K562 (cell line): ENCODE measurements around the gene C1orf87. TPM values are rescaled to one million over a fixed set of nuclear protein-coding genes. Genes with fewer than 3 reads are reported as not detected.

ENCODE experiments used
- ATAC-seq: fragments of 200-7000 bp; cut with Tn5 transposase; 3 replicates; pipeline ENCODE4 v1.9.1; 2020; ENCODE audit warnings: moderate library complexity
- BruUV-seq: library from RNA; stranded (reverse); fragments of 400-500 nt; replicated peaks from 2 replicates; lab custom pipeline; 2021; lab: Mats Ljungman, UMichigan
- CTCF ChIA-PET: fragments of 300-600 bp; formaldehyde crosslinking; extraction: SDS; loops from one replicate; lab custom pipeline; 2021; ENCODE audit warnings: low intra/inter-chr PET ratio; lab: Yijun Ruan, JAX
- POLR2A ChIA-PET: fragments of 300-600, 350-650 bp; sonication (Branson Sonifier 250); formaldehyde crosslinking; extraction: SDS; loops from one replicate; lab custom pipeline; 2021; ENCODE audit warnings: antibody characterized with exemption, inconsistent platforms; lab: Yijun Ruan, JAX
- DNase-seq, 4 experiments: peaks; one replicate each; pipeline versions ENCODE4 v3.0.0 to v3.0.0-alpha.2; 2011 to 2018; ENCODE audit warnings: low spot score in 3 of 4, mixed read lengths in 3 of 4; ENCODE audit errors: extremely low read depth in 1 of 4
- FAIRE-seq: peaks from 2 replicates; lab custom pipeline; 2011; peaks lifted over from hg19 to GRCh38; lab: Jason Lieb, UNC
- H2AFZ ChIP-seq: 2 replicates; pipeline ENCODE4 v1.6.0; 2011; ENCODE audit warnings: low read depth, low read length, control low read depth, inconsistent platforms
- H3K27ac ChIP-seq: fragments of 200-600 bp; 3 replicates; pipeline ENCODE4 v1.8.0; 2011; ENCODE audit warnings: low read depth, mild to moderate bottlenecking, control low read depth, inconsistent platforms, low read length, moderate library complexity, mixed read lengths; ENCODE audit errors: extremely low read depth
- H3K27me3 ChIP-seq, 2 experiments: fragments of 300-600 bp in 1 of 2; 2 replicates in 1 of 2; 3 replicates in 1 of 2; pipeline versions ENCODE4 v1.6.0 to v1.8.0; 2011; ENCODE audit warnings: inconsistent platforms in 2 of 2, low read length in 2 of 2, mild to moderate bottlenecking in 1 of 2, mixed read lengths in 1 of 2, moderate library complexity in 1 of 2; ENCODE audit not compliant: control insufficient read depth in 2 of 2, insufficient read depth in 2 of 2
- H3K36me3 ChIP-seq: fragments of 300-600 bp; 3 replicates; pipeline ENCODE4 v1.8.0; 2011; ENCODE audit warnings: mild to moderate bottlenecking, low read length, inconsistent platforms; ENCODE audit not compliant: control insufficient read depth, insufficient read depth
- H3K4me1 ChIP-seq, 2 experiments: fragments of 200-600 bp in 1 of 2; replicated peaks in 1 of 2; 2 replicates in 1 of 2; 3 replicates in 1 of 2; pipeline versions ENCODE4 v1.5.1 to v1.8.0; 2011; ENCODE audit warnings: inconsistent platforms in 2 of 2, low read length in 2 of 2, mild to moderate bottlenecking in 1 of 2, mixed read lengths in 1 of 2, moderate library complexity in 1 of 2; ENCODE audit not compliant: control insufficient read depth in 2 of 2, insufficient read depth in 2 of 2
- H3K4me2 ChIP-seq: 2 replicates; pipeline ENCODE4 v1.6.1; 2011; ENCODE audit warnings: low read length, control low read depth, inconsistent platforms, mixed read lengths; ENCODE audit not compliant: insufficient read depth
- H3K4me3 ChIP-seq: fragments of 200-600 bp; sonication (generic), shearing (Covaris generic); 2 replicates; pipeline ENCODE4 v1.5.1; 2016; ENCODE audit warnings: control low read depth, inconsistent platforms
- H3K79me2 ChIP-seq: fragments of 200-600 bp; 3 replicates; pipeline ENCODE4 v1.8.0; 2011; ENCODE audit warnings: low read length, inconsistent platforms; ENCODE audit not compliant: control insufficient read depth, insufficient read depth
- H3K9ac ChIP-seq, 2 experiments: 2 replicates each; pipeline versions ENCODE4 v1.6.0 to v1.6.1; 2011; ENCODE audit warnings: low read depth in 2 of 2, low read length in 2 of 2, control low read depth in 1 of 2, inconsistent platforms in 1 of 2, mild to moderate bottlenecking in 1 of 2, mixed read lengths in 1 of 2; ENCODE audit not compliant: insufficient read depth in 1 of 2
- H3K9me1 ChIP-seq: one replicate; pipeline ENCODE4 v1.6.0; 2011; ENCODE audit warnings: inconsistent platforms, mild to moderate bottlenecking, low read length, moderate library complexity; ENCODE audit not compliant: control insufficient read depth, insufficient read depth
- H3K9me3 ChIP-seq: replicated peaks from 2 replicates; pipeline ENCODE4 v1.5.1; 2011; ENCODE audit warnings: low read depth, low read length, inconsistent platforms; ENCODE audit not compliant: control insufficient read depth, insufficient read depth
- H4K20me1 ChIP-seq: replicated peaks from 2 replicates; pipeline ENCODE4 v1.6.1; 2011; ENCODE audit warnings: low read length, inconsistent platforms, mixed read lengths; ENCODE audit not compliant: control insufficient read depth, insufficient read depth
- CREB1 ChIP-seq, 2 experiments: sonication (generic) in 1 of 2; formaldehyde crosslinking in 1 of 2; IDR thresholded peaks; 2 replicates each; pipeline versions ENCODE4 v1.6.1 to v1.8.0; 2012 to 2022; ENCODE audit warnings: inconsistent platforms in 1 of 2, mild to moderate bottlenecking in 1 of 2, missing genetic modification reagents in 1 of 2, moderate library complexity in 1 of 2
- FOXO4 ChIP-seq: fragments of 450-650 bp; formaldehyde crosslinking; IDR thresholded peaks from 2 replicates; pipeline ENCODE4 v1.4.0; 2020; ENCODE audit warnings: mild to moderate bottlenecking, moderate library complexity
- HOXB6 ChIP-seq: fragments of 250-450 bp; sonication (Bioruptor Pico); IDR thresholded peaks from 2 replicates; pipeline ENCODE4 v1.5.1; 2022; ENCODE audit warnings: mild to moderate bottlenecking, borderline replicate concordance
- KDM4B ChIP-seq, 2 experiments: fragments of 450-650 bp in 1 of 2; sonication (generic) in 1 of 2; IDR thresholded peaks; 2 replicates each; pipeline ENCODE4 v1.6.1; 2016 to 2017; ENCODE audit warnings: borderline replicate concordance in 2 of 2, antibody characterized with exemption in 1 of 2, low read depth in 1 of 2, mild to moderate bottlenecking in 1 of 2
- MIER1 ChIP-seq: fragments of 450-650 bp; IDR thresholded peaks from 2 replicates; pipeline ENCODE4 v1.6.1; 2016; ENCODE audit warnings: antibody characterized with exemption, mild to moderate bottlenecking, low read depth
- NCOA1 ChIP-seq: fragments of 450-650 bp; IDR thresholded peaks from 2 replicates; pipeline ENCODE4 v1.6.1; 2016; ENCODE audit warnings: low read depth
- NEUROD1 ChIP-seq: fragments of 150-350 bp; IDR thresholded peaks from 2 replicates; pipeline ENCODE4 v1.6.1; 2014; ENCODE audit warnings: borderline replicate concordance, low read length, low read depth; ENCODE audit not compliant: partially characterized antibody
- NR1H2 ChIP-seq: sonication (generic); formaldehyde crosslinking; IDR thresholded peaks from 2 replicates; pipeline ENCODE4 v1.4.0; 2020; ENCODE audit warnings: mild to moderate bottlenecking, missing genetic modification reagents
- SMAD4 ChIP-seq: fragments of 250-450 bp; sonication (Bioruptor Pico); conservative IDR thresholded peaks from 2 replicates; pipeline ENCODE4 v1.8.0; 2021; ENCODE audit warnings: inconsistent platforms, mild to moderate bottlenecking, moderate library complexity
- SMARCC2 ChIP-seq: fragments of 450-650 bp; IDR thresholded peaks from 2 replicates; pipeline ENCODE4 v1.6.1; 2017; ENCODE audit warnings: antibody characterized with exemption, moderate library complexity, mild to moderate bottlenecking, low read depth
- SMARCE1 ChIP-seq: fragments of 450-650 bp; IDR thresholded peaks from 2 replicates; pipeline ENCODE4 v1.7.1; 2016; ENCODE audit warnings: mild to moderate bottlenecking
- TAF7 ChIP-seq: fragments of 450-650 bp; IDR thresholded peaks from 2 replicates; pipeline ENCODE4 v1.6.1; 2016; ENCODE audit warnings: missing genetic modification characterization, missing compliant biosample characterization
- ZBTB7A ChIP-seq: IDR thresholded peaks from 2 replicates; pipeline ENCODE4 v1.6.1; 2011; ENCODE audit warnings: low read depth, mild to moderate bottlenecking, low read length, moderate library complexity, borderline replicate concordance; ENCODE audit not compliant: control insufficient read depth
- ZEB2 ChIP-seq: fragments of 450-650 bp; IDR thresholded peaks from 2 replicates; pipeline ENCODE4 v1.6.1; 2016
- ZNF124 ChIP-seq: sonication (generic); formaldehyde crosslinking; IDR thresholded peaks from 2 replicates; pipeline ENCODE4 v1.8.1; 2022; ENCODE audit warnings: missing genetic modification reagents
- ZNF212 ChIP-seq: fragments of 450-650 bp; formaldehyde crosslinking; IDR thresholded peaks from 2 replicates; pipeline ENCODE4 v1.4.0; 2020; ENCODE audit warnings: mild to moderate bottlenecking
- ZNF586 ChIP-seq: fragments of 450-650 bp; formaldehyde crosslinking; conservative IDR thresholded peaks from 2 replicates; pipeline ENCODE4 v1.4.0; 2020; ENCODE audit warnings: mild to moderate bottlenecking, moderate library complexity
- WGBS: fragments of 100-300 bp; shearing (Covaris generic); methylation state at CpG from one replicate; pipeline ENCODE4 v1.1.6; 2016; ENCODE audit warnings: low coverage, mixed read lengths; ENCODE audit not compliant: insufficient coverage; ENCODE audit errors: missing lambda C conversion rate; 5-methylcytosine and 5-hydroxymethylcytosine counted together
- in situ Hi-C: fragments of 300-500 bp; cut with MboI; formaldehyde crosslinking; loops from 4 replicates; pipeline ENCODE4 v1.15.0; 2018; ENCODE audit warnings: inconsistent platforms, mixed read lengths
- intact Hi-C: fragments of 100-400 bp; cut with micrococcal nuclease; formaldehyde crosslinking; loops from 2 replicates; pipeline ENCODE4 v1.14.2; 2022
- polyA plus RNA-seq, 8 experiments: library from polyadenylated mRNA; depleted of rRNA in 4 of 8; stranded (reverse) in 5 of 8; unstranded in 3 of 8; fragments of >200 nt; fragmentation: Nextera tagmentation in 2 of 8; fragmentation: Illumina TruSeq in 1 of 8; extraction: Ambion mirVana in 2 of 8; extraction: Trizol in 1 of 8; gene quantifications; 2 replicates each; pipeline versions ENCODE4 v1.2.1 to v1.2.3, GENCODE V29; 2011 to 2014; ENCODE audit warnings: inconsistent platforms in 1 of 8, missing spikeins in 1 of 8
- total RNA-seq, 7 experiments: library from RNA; depleted of rRNA in 6 of 7; stranded (reverse); fragments of >200 nt in 6 of 7; fragmentation: Illumina TruSeq in 2 of 7; extraction: Trizol in 2 of 7; gene quantifications; 2 replicates each; pipeline versions ENCODE4 v1.2.1 to v1.2.3, GENCODE V29; 2011 to 2021; ENCODE audit warnings: low replicate concordance in 1 of 7
- TF ChIP-seq, protein P1 (sequence below): fragments of 450-650 bp; IDR thresholded peaks from 2 replicates; pipeline ENCODE4 v1.6.1; 2016

The C1orf87 gene
- total and polyA plus RNA-seq, 9 of the 15 experiments (the other 6 are each of a cell fraction or from before 2014, with no cell fraction given), result not detected

GRCh38 chr1:59972216-59972927 lies 101.2 kb downstream of the C1orf87 start:
- POLR2A ChIA-PET, result no interaction called here
- no peak for ATAC-seq
- under 1% methylated on average over 19 of the region's 20 CpGs for WGBS
- Histone ChIP-seq H3K36me3 (no peaks in the 10 kb centered on the region), H2AFZ (no peak overlapping the region), H3K9me3 (no peaks in the 10 kb centered on the region), H4K20me1 (no peaks in the 10 kb centered on the region), H3K4me1 (peaks cover 3 to 4% of the 10 kb centered on the region in 2 experiments; a peak in 3 of 5 replicates), H3K9ac (no peak overlapping the region), H3K4me2 (no peak overlapping the region), H3K4me3 (no peak overlapping the region), H3K27me3 (peaks cover 7 to 10% of the 10 kb centered on the region in 2 experiments; a peak in 2 of 5 replicates)
- FAIRE-seq, result no peak
- no peak for DNase-seq
- CTCF ChIA-PET, result no interaction called here
- TF ChIP-seq CREB1 (IDR thresholded peaks at IDR 0.05) (no peak), CREB1 (CRISPR knock-in tag; IDR thresholded peaks at IDR 0.05) (no peak), NR1H2 (no peak), ZBTB7A (no peak), ZNF586 (CRISPR knock-in tag) (no peak), SMARCE1 (no peak), FOXO4 (CRISPR knock-in tag) (no peak), NEUROD1 (no peak), NCOA1 (no peak), MIER1 (no peak), SMAD4 (CRISPR knock-in tag) (no peak), ZNF212 (CRISPR knock-in tag) (no peak), KDM4B (IDR thresholded peaks at IDR 0.05; ENCODE audit: borderline replicate concordance in 2 of 2, low read depth in 1 of 2) (no peak), SMARCC2 (no peak), HOXB6 (CRISPR knock-in tag) (no peak), ZEB2 (no peak), ZNF124 (CRISPR knock-in tag) (no peak), TAF7 (tag) (no peak)
- TF ChIP-seq, protein P1, sequence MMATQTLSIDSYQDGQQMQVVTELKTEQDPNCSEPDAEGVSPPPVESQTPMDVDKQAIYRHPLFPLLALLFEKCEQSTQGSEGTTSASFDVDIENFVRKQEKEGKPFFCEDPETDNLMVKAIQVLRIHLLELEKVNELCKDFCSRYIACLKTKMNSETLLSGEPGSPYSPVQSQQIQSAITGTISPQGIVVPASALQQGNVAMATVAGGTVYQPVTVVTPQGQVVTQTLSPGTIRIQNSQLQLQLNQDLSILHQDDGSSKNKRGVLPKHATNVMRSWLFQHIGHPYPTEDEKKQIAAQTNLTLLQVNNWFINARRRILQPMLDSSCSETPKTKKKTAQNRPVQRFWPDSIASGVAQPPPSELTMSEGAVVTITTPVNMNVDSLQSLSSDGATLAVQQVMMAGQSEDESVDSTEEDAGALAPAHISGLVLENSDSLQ, result no peak
- TF ChIP-seq, all 486 proteins: peak for 0
- no peaks in the 10 kb centered on the region for H3K9me1 ChIP-seq
- intact Hi-C loops (loop anchor here (5.0 to 10.0 kb wide), 2 partner anchors 312 to 1000 kb away; no protein-coding TSS in a partner anchor), in situ Hi-C loops (loop anchor here (10.0 kb wide), 1 partner anchor 1872 kb away; no protein-coding TSS in a partner anchor)
- BruUV-seq, result no TSS peak
- no peak overlapping the region for H3K27ac ChIP-seq
- H3K79me2 ChIP-seq, result no peaks in the 10 kb centered on the region
